PC-9 (cell line): ENCODE results near the gene TBCD. TPM values are rescaled to one million over a fixed set of nuclear protein-coding genes. Genes with fewer than 3 reads are reported as not detected.

ENCODE experiments used
- BruUV-seq: library from RNA; stranded (reverse); fragments of 400-500 nt; replicated peaks from 2 replicates; lab custom pipeline; 2021; lab: Mats Ljungman, UMichigan
- CTCF ChIA-PET: fragments of 300-600 bp; sonication (Branson Sonifier 250); formaldehyde crosslinking; loops from one replicate; lab custom pipeline; 2022; ENCODE audit warnings: antibody characterized with exemption; lab: Charles Lee
- POLR2A ChIA-PET: fragments of 300-600 bp; sonication (Branson Sonifier 250); formaldehyde crosslinking; loops from one replicate; lab custom pipeline; 2022; ENCODE audit warnings: antibody characterized with exemption; ENCODE audit not compliant: unreplicated experiment; lab: Charles Lee
- DNase-seq, 2 experiments: peaks; one replicate each; pipeline versions ENCODE4 v3.0.0 to v3.0.0-alpha.2; 2015 to 2022; ENCODE audit warnings: mixed read lengths in 1 of 2
- H2AFZ ChIP-seq: fragments of 200-600 bp; sonication (generic); 2 replicates; pipeline ENCODE4 v1.8.1; 2017; ENCODE audit warnings: antibody characterized with exemption
- H3F3A ChIP-seq: fragments of 200-600 bp; sonication (generic); 2 replicates; pipeline ENCODE4 v1.8.1; 2017; ENCODE audit warnings: antibody characterized with exemption, mild to moderate bottlenecking, low read depth; ENCODE audit not compliant: insufficient read depth
- H3K27ac ChIP-seq: fragments of 200-600 bp; sonication (generic); 2 replicates; pipeline ENCODE4 v1.6.1; 2016; ENCODE audit warnings: mixed run types
- H3K27me3 ChIP-seq: fragments of 200-600 bp; sonication (generic); 2 replicates; pipeline ENCODE4 v1.6.1; 2016; ENCODE audit warnings: low read depth, mixed run types; ENCODE audit not compliant: insufficient read depth
- H3K36me3 ChIP-seq: fragments of 200-600 bp; sonication (generic); 2 replicates; pipeline ENCODE4 v1.6.1; 2016; ENCODE audit warnings: low read depth, mixed run types
- H3K4me1 ChIP-seq: fragments of 200-600 bp; sonication (generic); replicated peaks from 2 replicates; pipeline ENCODE4 v1.6.1; 2016; ENCODE audit warnings: mixed run types; ENCODE audit not compliant: insufficient read depth
- H3K4me2 ChIP-seq: fragments of 200-600 bp; sonication (generic); 2 replicates; pipeline ENCODE4 v1.6.1; 2017; ENCODE audit warnings: mixed run types
- H3K4me3 ChIP-seq: fragments of 200-600 bp; sonication (generic); 2 replicates; pipeline ENCODE4 v1.6.1; 2016; ENCODE audit warnings: mixed run types
- H3K79me2 ChIP-seq: fragments of 200-600 bp; sonication (generic); 2 replicates; pipeline ENCODE4 v1.6.1; 2017; ENCODE audit warnings: low read depth, mixed run types
- H3K9me2 ChIP-seq: fragments of 200-600 bp; sonication (generic); 2 replicates; pipeline ENCODE4 v1.8.1; 2017; ENCODE audit warnings: mild to moderate bottlenecking; ENCODE audit not compliant: insufficient read depth
- H3K9me3 ChIP-seq: fragments of 200-600 bp; sonication (generic); 2 replicates; pipeline ENCODE4 v1.8.1; 2016; ENCODE audit warnings: low read depth; ENCODE audit not compliant: insufficient read depth
- H4K20me1 ChIP-seq: fragments of 200-600 bp; sonication (generic); 2 replicates; pipeline ENCODE4 v1.8.1; 2017; ENCODE audit not compliant: insufficient read depth
- EZH2 ChIP-seq: fragments of 200-600 bp; sonication (generic); IDR thresholded peaks from 2 replicates; pipeline ENCODE4 v1.8.0; 2017; ENCODE audit warnings: antibody characterized with exemption, low read depth
- intact Hi-C: fragments of 100-400 bp; cut with micrococcal nuclease; formaldehyde crosslinking; loops from one replicate; pipeline ENCODE4 v1.10.0; 2022; ENCODE audit not compliant: unreplicated experiment
- total RNA-seq: library from RNA; stranded (reverse); gene quantifications from 2 replicates; pipeline ENCODE4 v1.2.3, GENCODE V29; 2021
- TF ChIP-seq, protein P1 (sequence below): fragments of 200-600 bp; sonication (generic); conservative IDR thresholded peaks from 2 replicates; pipeline ENCODE4 v1.6.1; 2017; ENCODE audit warnings: mixed run types, antibody characterized with exemption, mild to moderate bottlenecking, moderate library complexity

Gene TBCD
- total RNA-seq, 1 experiment from 2014 or later = 115 TPM

DNA sequence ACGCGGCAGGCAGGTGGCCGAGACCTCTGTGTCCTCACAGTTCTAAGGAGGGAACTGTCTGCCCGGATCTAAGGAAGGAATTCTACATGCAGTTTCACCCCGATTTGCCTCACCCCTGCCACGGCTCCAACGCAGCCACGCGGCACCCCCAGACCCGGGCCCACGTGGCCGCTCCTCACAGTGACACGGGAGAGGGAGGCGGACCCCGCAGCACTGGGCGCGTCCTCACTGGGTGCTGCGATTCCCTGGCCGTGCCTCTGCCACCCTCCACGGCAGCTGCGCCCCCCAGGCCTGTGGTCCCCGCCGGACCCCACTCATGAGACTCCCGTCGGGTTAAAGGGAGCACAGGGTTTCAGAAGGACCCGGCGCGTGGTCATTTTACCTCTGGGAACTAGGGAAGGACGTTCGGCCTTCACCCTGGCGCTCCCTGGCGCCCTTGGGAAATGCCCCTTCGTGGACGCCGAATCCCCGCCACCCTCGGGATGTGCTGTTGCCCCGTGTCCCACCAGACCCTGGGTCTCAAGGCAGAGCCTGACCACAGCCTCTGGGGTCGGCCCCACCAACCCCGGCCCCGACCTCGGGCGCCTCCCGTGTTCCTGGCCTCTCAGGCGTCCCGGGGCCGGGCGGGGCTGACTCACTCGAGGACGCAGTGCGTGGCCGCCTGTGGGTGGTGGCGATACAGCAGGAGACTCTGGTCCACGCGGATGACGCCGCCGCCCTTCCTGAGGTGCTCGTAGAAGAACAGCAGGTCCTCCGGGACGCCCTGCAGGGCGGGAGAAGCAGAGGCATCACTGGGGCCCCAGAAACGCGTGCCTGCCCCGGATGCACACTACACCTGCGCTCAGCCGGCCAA, 208.8 kb downstream of the TBCD start:
- intact Hi-C loops = no loop called here
- Histone ChIP-seq H3K27ac (no peak overlapping the region), H3K27me3 (no peaks in the 10 kb centered on the region), H3K4me2 (no peak overlapping the region), H3K9me3 (no peaks in the 10 kb centered on the region), H4K20me1 (no peaks in the 10 kb centered on the region), H3F3A (no peaks in the 10 kb centered on the region), H3K4me1 (no peaks in the 10 kb centered on the region), H2AFZ (no peak overlapping the region), H3K36me3 (no peaks in the 10 kb centered on the region), H3K4me3 (no peak overlapping the region), H3K79me2 (no peaks in the 10 kb centered on the region), H3K9me2 (no peaks in the 10 kb centered on the region)
- BruUV-seq = no TSS peak
- TF ChIP-seq EZH2 = no peak
- TF ChIP-seq, protein P1, sequence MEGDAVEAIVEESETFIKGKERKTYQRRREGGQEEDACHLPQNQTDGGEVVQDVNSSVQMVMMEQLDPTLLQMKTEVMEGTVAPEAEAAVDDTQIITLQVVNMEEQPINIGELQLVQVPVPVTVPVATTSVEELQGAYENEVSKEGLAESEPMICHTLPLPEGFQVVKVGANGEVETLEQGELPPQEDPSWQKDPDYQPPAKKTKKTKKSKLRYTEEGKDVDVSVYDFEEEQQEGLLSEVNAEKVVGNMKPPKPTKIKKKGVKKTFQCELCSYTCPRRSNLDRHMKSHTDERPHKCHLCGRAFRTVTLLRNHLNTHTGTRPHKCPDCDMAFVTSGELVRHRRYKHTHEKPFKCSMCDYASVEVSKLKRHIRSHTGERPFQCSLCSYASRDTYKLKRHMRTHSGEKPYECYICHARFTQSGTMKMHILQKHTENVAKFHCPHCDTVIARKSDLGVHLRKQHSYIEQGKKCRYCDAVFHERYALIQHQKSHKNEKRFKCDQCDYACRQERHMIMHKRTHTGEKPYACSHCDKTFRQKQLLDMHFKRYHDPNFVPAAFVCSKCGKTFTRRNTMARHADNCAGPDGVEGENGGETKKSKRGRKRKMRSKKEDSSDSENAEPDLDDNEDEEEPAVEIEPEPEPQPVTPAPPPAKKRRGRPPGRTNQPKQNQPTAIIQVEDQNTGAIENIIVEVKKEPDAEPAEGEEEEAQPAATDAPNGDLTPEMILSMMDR = no peak
- DNase-seq = no peak
- CTCF ChIA-PET = no interaction called here
- POLR2A ChIA-PET = no interaction called here

DNA sequence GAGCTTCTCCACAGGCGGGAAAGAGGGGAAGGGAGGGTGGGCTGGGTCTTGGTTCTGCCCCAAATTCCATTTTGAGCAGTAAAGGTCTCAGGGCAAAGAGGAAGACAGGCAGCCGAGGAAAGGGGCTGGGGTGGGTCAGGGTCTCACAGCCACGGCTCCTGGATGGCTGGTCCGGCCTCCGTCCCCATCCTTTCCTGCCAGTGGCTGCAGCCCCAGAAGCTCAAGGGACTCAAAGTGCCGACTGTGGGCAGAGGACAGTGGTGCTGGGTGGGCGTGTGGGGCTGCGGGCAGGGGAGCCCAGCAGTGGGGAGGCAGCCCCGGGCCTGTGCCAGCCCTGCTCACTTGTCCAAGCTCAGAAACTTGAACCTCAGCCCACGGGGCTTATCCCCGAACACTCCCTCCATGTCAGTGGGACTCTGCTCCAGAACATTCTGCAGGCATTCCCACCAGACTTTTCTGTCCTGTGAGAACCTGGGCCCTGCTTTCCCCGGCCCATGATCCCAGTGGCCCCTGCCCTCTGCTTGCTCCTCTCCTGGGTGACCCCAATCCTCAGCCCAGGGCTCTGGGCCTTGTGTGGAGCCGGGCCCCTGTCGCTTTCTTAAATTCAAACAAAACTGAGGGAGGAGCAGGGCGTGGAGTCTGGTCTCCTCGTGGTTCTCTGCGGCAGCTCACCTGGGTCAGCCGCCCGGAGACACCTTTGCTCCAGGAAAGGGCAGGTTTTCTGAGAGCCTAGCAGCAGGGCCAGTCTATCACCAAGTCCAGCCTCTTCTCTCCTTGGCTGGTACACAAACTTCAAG, 209.7 kb downstream of the TBCD start:
- Histone ChIP-seq H3K4me1 (no peaks in the 10 kb centered on the region), H3K27me3 (no peaks in the 10 kb centered on the region), H3K79me2 (no peaks in the 10 kb centered on the region), H3K9me3 (no peaks in the 10 kb centered on the region), H3K4me3 (no peak overlapping the region), H2AFZ (no peak overlapping the region), H3K4me2 (no peak overlapping the region), H3K36me3 (no peaks in the 10 kb centered on the region), H3K27ac (no peak overlapping the region), H4K20me1 (no peaks in the 10 kb centered on the region), H3K9me2 (no peaks in the 10 kb centered on the region), H3F3A (no peaks in the 10 kb centered on the region)
- TF ChIP-seq EZH2 = no peak
- TF ChIP-seq, protein P1 = no peak
- BruUV-seq = no TSS peak
- no peak for DNase-seq
- POLR2A ChIA-PET = no interaction called here
- intact Hi-C loops = no loop called here
- CTCF ChIA-PET = no interaction called here

DNA sequence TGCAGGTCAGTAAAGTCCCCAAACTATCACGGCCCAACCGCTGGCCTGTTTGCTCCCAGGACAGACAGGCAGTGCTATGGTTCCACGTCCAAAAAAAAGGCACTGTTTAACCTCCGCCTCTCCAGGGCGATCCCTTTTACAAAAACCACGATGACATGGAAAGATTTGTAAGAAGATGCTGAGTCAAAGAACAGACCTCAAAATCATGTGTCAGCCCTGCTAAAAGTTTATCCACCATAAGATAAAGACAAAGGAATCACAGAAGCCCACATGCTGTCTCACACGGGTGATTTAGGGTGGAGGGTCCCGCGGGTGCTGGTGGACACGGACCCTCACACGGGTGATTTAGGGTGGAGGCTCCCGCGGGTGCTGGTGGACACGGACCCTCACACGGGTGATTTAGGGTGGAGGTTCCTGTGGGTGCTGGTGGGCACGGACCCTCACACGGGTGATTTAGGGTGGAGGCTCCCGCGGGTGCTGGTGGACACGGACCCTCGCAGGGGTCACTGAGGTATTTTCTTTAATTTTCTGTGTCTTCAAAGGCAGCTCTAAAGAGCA, 210.4 kb downstream of the TBCD start:
- H3K27me3 ChIP-seq = no peaks in the 10 kb centered on the region
- no peaks in the 10 kb centered on the region for H3K79me2 ChIP-seq
- H3F3A ChIP-seq = no peaks in the 10 kb centered on the region
- H3K9me3 ChIP-seq = no peaks in the 10 kb centered on the region
- H3K4me3 ChIP-seq = no peak overlapping the region
- H2AFZ ChIP-seq = no peak overlapping the region
- TF ChIP-seq, protein P1 = no peak
- no peak for TF ChIP-seq EZH2
- no peaks in the 10 kb centered on the region for H3K9me2 ChIP-seq
- H3K27ac ChIP-seq = no peak overlapping the region
- H3K36me3 ChIP-seq = no peaks in the 10 kb centered on the region
- no peaks in the 10 kb centered on the region for H3K4me1 ChIP-seq
- intact Hi-C loops = no loop called here
- no peak for DNase-seq
- H3K4me2 ChIP-seq = no peak overlapping the region
- no peaks in the 10 kb centered on the region for H4K20me1 ChIP-seq
- POLR2A ChIA-PET = no interaction called here
- CTCF ChIA-PET = no interaction called here
- BruUV-seq = no TSS peak
